PC-3 (cell line): Measurements from ENCODE around the gene OGFOD3. TPM values are rescaled to one million over a fixed set of nuclear protein-coding genes. Genes with fewer than 3 reads are reported as not detected.
"Not testable (repeated sequence)": the region's sequence is repeated elsewhere in the genome, so short reads cannot be mapped to it uniquely, and the experiment has no call there.

ENCODE experiments used
- ATAC-seq: fragments of 200-7000 bp; cut with Tn5 transposase; 2 replicates; pipeline ENCODE4 v1.9.1; 2020; ENCODE audit warnings: mild to moderate bottlenecking, moderate library complexity
- BruUV-seq: library from RNA; stranded (reverse); fragments of 400-500 nt; replicated peaks from 2 replicates; lab custom pipeline; 2021; lab: Mats Ljungman, UMichigan
- CTCF ChIA-PET: fragments of 300-600 bp; sonication (Branson Sonifier 250); formaldehyde crosslinking; loops from one replicate; lab custom pipeline; 2022; ENCODE audit warnings: antibody characterized with exemption; lab: Charles Lee
- POLR2A ChIA-PET: fragments of 300-600 bp; sonication (Branson Sonifier 250); formaldehyde crosslinking; loops from one replicate; lab custom pipeline; 2022; ENCODE audit warnings: antibody characterized with exemption; ENCODE audit not compliant: unreplicated experiment; lab: Charles Lee
- DNase-seq: peaks from one replicate; pipeline ENCODE4 v3.0.0-alpha.2; 2015
- H2AFZ ChIP-seq: fragments of 300-600 bp; sonication (generic); 2 replicates; pipeline ENCODE4 v1.6.0; 2016; ENCODE audit warnings: antibody characterized with exemption, low read length
- H3F3A ChIP-seq: fragments of 300-600 bp; sonication (generic); one replicate; pipeline ENCODE4 v1.6.0; 2017; ENCODE audit warnings: antibody characterized with exemption, low read length, control low read depth, mild to moderate bottlenecking; ENCODE audit not compliant: unreplicated experiment
- H3K27ac ChIP-seq: fragments of 300-600 bp; sonication (generic); 2 replicates; pipeline ENCODE4 v1.5.1; 2016; ENCODE audit warnings: mild to moderate bottlenecking, low read length
- H3K27me3 ChIP-seq: fragments of 300-600 bp; sonication (generic); 2 replicates; pipeline ENCODE4 v1.6.1; 2016; ENCODE audit warnings: low read length, mixed read lengths
- H3K36me3 ChIP-seq: fragments of 300-600 bp; sonication (generic); 2 replicates; pipeline ENCODE4 v1.6.1; 2016; ENCODE audit warnings: low read depth, mixed run types, low read length, mixed read lengths
- H3K4me1 ChIP-seq: fragments of 300-600 bp; sonication (generic); 2 replicates; pipeline ENCODE4 v1.5.1; 2016; ENCODE audit warnings: low read length; ENCODE audit not compliant: insufficient read depth
- H3K4me2 ChIP-seq: fragments of 300-600 bp; sonication (generic); 2 replicates; pipeline ENCODE4 v1.6.0; 2016; ENCODE audit warnings: low read length
- H3K4me3 ChIP-seq: fragments of 300-600 bp; sonication (generic); 2 replicates; pipeline ENCODE4 v1.5.1; 2016; ENCODE audit warnings: mild to moderate bottlenecking, low read length, mixed read lengths
- H3K79me2 ChIP-seq: fragments of 300-600 bp; sonication (generic); 2 replicates; pipeline ENCODE4 v1.6.1; 2017; ENCODE audit warnings: low read length, mixed read lengths
- H3K9ac ChIP-seq: fragments of 300-600 bp; sonication (generic); 2 replicates; pipeline ENCODE4 v1.6.0; 2016; ENCODE audit warnings: mild to moderate bottlenecking, low read length
- H3K9me2 ChIP-seq: fragments of 300-600 bp; sonication (generic); replicated peaks from 2 replicates; pipeline ENCODE4 v1.6.1; 2016; ENCODE audit warnings: mixed run types, low read length, mixed read lengths
- H3K9me3 ChIP-seq: fragments of 300-600 bp; sonication (generic); 2 replicates; pipeline ENCODE4 v1.6.1; 2016; ENCODE audit warnings: low read length, mixed read lengths
- H4K20me1 ChIP-seq: fragments of 300-600 bp; sonication (generic); 2 replicates; pipeline ENCODE4 v1.6.1; 2016; ENCODE audit warnings: low read length, mixed read lengths
- CTCF ChIP-seq: fragments of 300-600 bp; sonication (generic); conservative IDR thresholded peaks from 2 replicates; pipeline ENCODE4 v1.5.1; 2017; ENCODE audit warnings: antibody characterized with exemption, low read depth, mild to moderate bottlenecking, low read length
- EZH2 ChIP-seq: fragments of 300-600 bp; sonication (generic); IDR thresholded peaks from one replicate; pipeline ENCODE4 v1.6.1; 2017; ENCODE audit warnings: antibody characterized with exemption, mild to moderate bottlenecking, low read length; ENCODE audit not compliant: unreplicated experiment
- EZH2phosphoT487 ChIP-seq: fragments of 300-600 bp; sonication (generic); IDR thresholded peaks from 2 replicates; pipeline ENCODE4 v1.6.1; 2018; ENCODE audit warnings: mild to moderate bottlenecking, antibody characterized with exemption, low read length, borderline replicate concordance
- intact Hi-C: fragments of 100-400 bp; cut with micrococcal nuclease; formaldehyde crosslinking; loops from 2 replicates; pipeline ENCODE4 v1.9.0; 2023
- total RNA-seq: library from RNA; depleted of rRNA; stranded (reverse); fragments of >200 nt; gene quantifications from 2 replicates; pipeline ENCODE4 v1.2.3, GENCODE V29; 2014

The OGFOD3 gene
- total RNA-seq, 1 experiment from 2014 or later = 56.1 TPM

- DNase-seq (no peak), ATAC-seq (no peak)
- no peak for TF ChIP-seq EZH2phosphoT487
- TF ChIP-seq EZH2 = no peak
- no peaks in the 10 kb centered on the region for H4K20me1 ChIP-seq
- no peaks in the 10 kb centered on the region for H3K4me1 ChIP-seq
- no peak overlapping the region for H2AFZ ChIP-seq
- intact Hi-C loops = no loop called here
- H3F3A ChIP-seq = no peaks in the 10 kb centered on the region
- H3K4me2 ChIP-seq = no peak overlapping the region
- H3K9me3 ChIP-seq = no peaks in the 10 kb centered on the region
- BruUV-seq = no TSS peak
- no peaks in the 10 kb centered on the region for H3K9me2 ChIP-seq
- H3K9ac ChIP-seq = no peak overlapping the region
- H3K79me2 ChIP-seq = no peaks in the 10 kb centered on the region
- H3K27ac ChIP-seq = no peak overlapping the region
- H3K36me3 ChIP-seq = no peaks in the 10 kb centered on the region
- H3K27me3 ChIP-seq = no peaks in the 10 kb centered on the region
- no peak overlapping the region for H3K4me3 ChIP-seq
- ChIA-PET CTCF (no interaction called here), POLR2A (no interaction called here)
Observed at GRCh38 chr17:82377924-82378740, 40.3 kb downstream of the OGFOD3 start.

GRCh38 chr17:82377294-82377693 is 41.1 kb downstream of the OGFOD3 start:
- POLR2A ChIA-PET = not testable (repeated sequence)

GRCh38 chr17:82376042-82376730 is 42.2 kb downstream of the OGFOD3 start:
- ChIA-PET POLR2A (no interaction called here), CTCF (no interaction called here)
- intact Hi-C loops = no loop called here
- Histone ChIP-seq H4K20me1 (no peaks in the 10 kb centered on the region), H3K36me3 (no peaks in the 10 kb centered on the region), H3K4me1 (no peaks in the 10 kb centered on the region), H3K4me2 (no peak overlapping the region), H3F3A (no peaks in the 10 kb centered on the region), H3K9me3 (no peaks in the 10 kb centered on the region), H3K9ac (no peak overlapping the region), H3K27me3 (no peaks in the 10 kb centered on the region), H2AFZ (no peak overlapping the region), H3K9me2 (no peaks in the 10 kb centered on the region), H3K79me2 (no peaks in the 10 kb centered on the region), H3K4me3 (no peak overlapping the region), H3K27ac (no peak overlapping the region)
- ATAC-seq (no peak; the same call in 1 of the 2 replicates), DNase-seq (no peak)
- no peak for TF ChIP-seq CTCF
- BruUV-seq = no TSS peak

More at GRCh38 chr17:82377294-82377693, 41.1 kb downstream of the OGFOD3 start:
- intact Hi-C loops, H3K4me1 ChIP-seq, H3K4me2 ChIP-seq, H3K9me2 ChIP-seq, CTCF ChIA-PET, H3K9ac ChIP-seq, H3K4me3 ChIP-seq, ATAC-seq, H3K27me3 ChIP-seq, H3K79me2 ChIP-seq, H3F3A ChIP-seq, BruUV-seq, DNase-seq, H2AFZ ChIP-seq, H4K20me1 ChIP-seq, H3K36me3 ChIP-seq, H3K9me3 ChIP-seq, H3K27ac ChIP-seq: not testable (repeated sequence)
